Cardiac septum (tissue), 1 donor: Measurements from ENCODE around the gene RNMT. TPM values are rescaled to one million over a fixed set of nuclear protein-coding genes. Genes with fewer than 3 reads are reported as not detected.
"Not testable (repeated sequence)": the region's sequence is repeated elsewhere in the genome, so short reads cannot be mapped to it uniquely, and the experiment has no call there.

Experiments
- DNase-seq: peaks from one replicate; pipeline ENCODE4 v3.0.0-alpha.2; 2020; ENCODE audit warnings: low spot score
- intact Hi-C: fragments of 100-400 bp; cut with DNase I; formaldehyde crosslinking; loops from one replicate; pipeline ENCODE4 v1.14.0; 2022
- long read RNA-seq: library from polyadenylated mRNA; unstranded; transcript quantifications from one replicate; pipeline ENCODE4 v2.0.0, GENCODE V29; 2021
- total RNA-seq: library from RNA; stranded (reverse); fragmentation: NEBNext Ultra II Directional; extraction: Animal tissue kit (Norgen Biotek cat#: 25700); gene quantifications from one replicate; pipeline ENCODE4 v1.2.1, GENCODE V29; 2021
- donor health status: DM: no; HTN: no; CAD: no.

Gene RNMT
- 27.0 TPM for total RNA-seq
- long read RNA-seq, full-length matches to known transcripts = 6 of 19 reads
- long read RNA-seq, partial matches to known transcripts = 7 of 19 reads
- long read RNA-seq, other reads (novel, unspliced or antisense) = 6 of 19 reads

- DNase-seq = peak; percentile 98
- intact Hi-C loops = loop anchor here (2.0 to 5.0 kb wide), 4 partner anchors 64 to 509 kb away; partner anchors contain the start of gene LDLRAD4
Measured at GRCh38 chr18:13726232-13726971, at the start of gene RNMT, which contains the start of gene FAM210A. RNMT (plus strand) TSS chr18:13726673; CDS start chr18:13731518, 4,845 bp downstream. FAM210A (minus strand) TSS chr18:13726558; CDS start chr18:13682077, 44,481 bp downstream.

GRCh38 chr18:13677350-13677749, 49.1 kb upstream of the RNMT start:
- DNase-seq, intact Hi-C loops: not testable (repeated sequence)

DNA sequence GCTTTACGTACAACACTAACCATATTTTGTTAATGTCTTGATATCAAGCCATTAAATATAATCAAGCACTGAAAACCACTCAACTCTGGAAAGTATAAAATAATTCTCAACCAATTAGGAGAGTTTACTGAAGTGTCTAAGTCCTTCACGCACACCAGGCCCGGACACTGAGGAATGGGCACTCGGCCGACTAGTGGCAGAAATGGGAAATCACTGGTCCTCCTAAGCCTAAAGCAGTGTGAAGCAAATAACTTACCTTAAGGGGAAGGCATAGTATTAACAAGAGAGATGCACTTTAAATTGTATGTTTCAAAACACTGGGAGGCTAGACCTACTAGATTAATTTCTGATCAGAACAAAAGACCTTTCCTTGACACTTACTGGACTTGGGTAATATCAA, 45.9 kb upstream of the RNMT start:
- intact Hi-C loops = no loop called here
- no peak for DNase-seq

- DNase-seq = no peak
- intact Hi-C loops = no loop called here
Measured at GRCh38 chr18:13681701-13682100, 44.8 kb upstream of the RNMT start.

- intact Hi-C loops = no loop called here
- DNase-seq = no peak
Measured at GRCh38 chr18:13684546-13684945, 41.9 kb upstream of the RNMT start.

- DNase-seq = no peak
- intact Hi-C loops = no loop called here
Measured at GRCh38 chr18:13688191-13689136, 38.0 kb upstream of the RNMT start.

- DNase-seq, intact Hi-C loops: not testable (repeated sequence)
Measured at GRCh38 chr18:13690060-13690459, 36.4 kb upstream of the RNMT start.

DNA sequence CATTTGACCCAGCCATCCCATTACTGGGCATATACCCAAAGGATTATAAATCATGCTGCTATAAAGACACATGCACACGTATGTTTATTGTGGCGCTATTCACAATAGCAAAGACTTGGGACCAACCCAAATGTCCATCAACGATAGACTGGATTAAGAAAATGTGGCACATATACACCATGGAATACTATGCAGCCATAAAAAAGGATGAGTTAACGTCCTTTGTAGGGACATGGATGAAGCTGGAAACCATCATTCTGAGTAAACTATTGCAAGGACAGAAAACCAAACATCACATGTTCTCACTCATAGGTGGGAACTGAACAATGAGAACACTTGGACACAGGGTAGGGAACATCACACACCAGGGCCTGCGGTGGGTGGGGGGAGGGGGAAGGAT, 31.1 kb upstream of the RNMT start:
- intact Hi-C loops = not testable (repeated sequence)

DNA sequence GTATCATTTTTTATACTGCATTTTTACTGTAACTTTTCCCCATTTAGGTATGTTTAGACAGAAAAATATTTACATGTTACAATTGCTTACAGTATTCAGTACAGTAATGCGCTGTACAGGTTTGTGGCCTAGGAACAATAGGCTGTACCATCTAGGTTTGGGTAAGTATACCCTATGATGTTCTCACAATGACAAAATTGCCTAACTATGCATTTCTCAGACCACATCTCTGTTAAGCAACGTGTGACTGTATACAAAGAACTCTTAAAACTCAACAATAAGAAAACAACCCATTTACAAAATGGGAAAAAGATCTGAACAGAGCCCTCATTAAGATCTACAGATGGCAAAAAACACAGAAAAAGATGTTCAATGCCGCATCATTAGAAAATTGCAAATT, 29.5 kb upstream of the RNMT start:
- intact Hi-C loops = no loop called here
- no peak for DNase-seq

More for the DNA sequence above, 31.1 kb upstream of the RNMT start:
- DNase-seq = not testable (repeated sequence)

GRCh38 chr18:13700153-13700552, 26.3 kb upstream of the RNMT start:
- DNase-seq = no peak
- intact Hi-C loops = no loop called here

DNA sequence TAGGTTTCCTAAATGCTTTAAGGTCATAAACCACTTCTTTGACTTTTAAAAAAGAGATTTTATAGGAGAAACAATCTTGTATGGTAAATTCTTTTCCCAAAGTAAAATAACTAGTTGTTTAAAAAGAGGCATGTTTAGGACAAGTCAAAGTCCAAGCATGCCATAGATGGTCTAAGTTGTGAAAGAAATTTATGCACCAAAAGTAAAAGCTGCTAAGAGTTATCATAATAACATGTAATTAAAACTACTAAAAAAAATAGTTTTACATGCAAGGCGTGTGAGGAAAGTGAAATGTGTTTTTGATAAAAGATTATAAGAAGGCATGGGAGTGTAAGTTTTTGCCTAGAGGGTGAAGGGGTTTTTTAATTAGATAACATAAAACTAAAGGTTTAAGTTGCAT, 22.6 kb upstream of the RNMT start:
- no peak for DNase-seq

DNA sequence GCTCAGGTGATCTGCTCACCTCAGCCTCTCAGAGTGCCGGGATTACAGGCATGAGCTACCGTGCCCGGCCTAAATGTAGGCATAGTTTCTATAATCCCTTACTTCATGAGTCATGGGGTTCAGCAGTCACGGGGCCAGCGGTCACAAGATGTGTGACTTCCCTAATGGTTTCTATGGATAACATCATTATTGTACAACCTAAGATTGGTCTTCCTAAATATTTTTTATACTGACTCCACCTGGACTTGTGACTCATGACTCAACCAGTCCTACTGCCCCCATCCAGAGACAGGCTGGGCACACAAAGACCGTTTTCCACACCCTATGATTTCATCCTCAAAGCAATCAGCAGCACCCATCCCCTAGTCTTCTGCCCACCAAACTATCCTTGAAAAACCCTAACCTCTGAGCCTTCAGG, 16.1 kb upstream of the RNMT start:
- intact Hi-C loops = no loop called here
- DNase-seq = no peak

More for the DNA sequence above, 22.6 kb upstream of the RNMT start:
- intact Hi-C loops = no loop called here

- intact Hi-C loops = no loop called here
- DNase-seq = no peak
Measured at GRCh38 chr18:13712400-13713131, 13.9 kb upstream of the RNMT start.

DNA sequence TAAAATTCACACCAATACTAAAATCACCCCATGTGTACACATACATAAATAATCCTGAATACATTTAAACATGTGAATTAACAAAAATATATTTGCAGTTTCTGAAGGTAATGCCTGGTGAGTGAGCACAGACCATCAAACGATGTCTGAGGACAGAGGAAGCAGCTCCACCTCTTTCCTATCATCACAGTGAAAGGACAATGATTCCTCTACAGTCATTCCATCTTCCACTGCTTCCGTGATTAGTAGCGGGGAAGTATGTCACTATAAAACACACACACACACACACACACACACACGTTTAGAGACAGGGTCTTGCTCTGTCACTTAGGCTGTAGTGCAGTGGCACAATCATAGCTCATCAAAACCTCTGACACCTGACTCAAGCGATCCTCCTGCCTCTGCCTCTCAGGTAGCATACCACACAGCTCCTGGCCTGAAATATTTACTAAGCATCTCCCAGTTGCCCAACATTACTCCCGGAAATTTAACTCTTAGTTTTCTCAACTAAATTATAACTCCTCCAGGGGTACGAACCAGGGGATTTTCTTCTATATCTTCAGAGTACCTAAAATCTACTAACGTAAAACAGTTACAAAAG, 12.9 kb upstream of the RNMT start:
- intact Hi-C loops = no loop called here
- DNase-seq = no peak

GRCh38 chr18:13715330-13715729, 11.1 kb upstream of the RNMT start:
- intact Hi-C loops = no loop called here
- DNase-seq = no peak

DNA sequence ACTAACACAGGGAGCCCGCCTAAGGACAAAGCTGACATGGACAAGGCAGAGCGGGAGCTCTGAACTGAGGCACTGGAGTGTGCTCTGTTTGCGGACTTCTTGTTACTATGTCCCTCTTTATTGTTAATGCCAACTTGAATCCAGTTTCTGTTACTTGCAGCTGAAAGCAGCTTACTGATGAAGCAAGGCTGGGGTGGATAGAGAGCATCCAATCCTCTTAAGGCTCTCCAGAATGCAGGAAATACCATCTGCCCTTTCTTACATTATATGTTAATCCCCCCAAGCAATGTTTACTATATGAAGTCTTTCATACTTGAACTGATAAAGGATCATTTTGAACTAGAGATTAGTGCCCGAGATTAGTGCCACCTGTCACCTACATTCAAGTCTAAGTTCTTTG, 9.6 kb upstream of the RNMT start:
- no peak for DNase-seq
- intact Hi-C loops = no loop called here

DNA sequence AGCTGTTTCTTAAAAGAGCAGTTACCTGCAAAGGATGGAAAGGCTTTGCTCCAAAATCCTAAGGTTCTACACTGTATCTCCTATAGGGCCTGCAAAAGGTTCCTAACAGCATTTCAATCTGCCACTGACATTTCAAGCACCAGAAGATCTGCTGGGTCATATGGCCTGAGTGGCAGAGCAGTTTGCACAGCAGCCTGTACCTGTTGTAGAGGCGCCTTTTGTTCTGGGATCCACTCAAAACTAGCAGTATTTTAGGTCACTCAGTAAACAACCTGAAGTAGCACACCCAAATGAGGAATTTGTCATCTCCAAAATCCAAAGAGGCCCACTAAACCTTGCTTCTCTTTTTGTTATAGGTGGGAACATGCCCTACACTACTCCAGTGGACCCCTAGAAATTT, 6.3 kb upstream of the RNMT start:
- DNase-seq = no peak
- intact Hi-C loops = no loop called here

- intact Hi-C loops = no loop called here
- DNase-seq = no peak
Measured at GRCh38 chr18:13720847-13721246, 5.6 kb upstream of the RNMT start.
